PC-3 (cell line): ENCODE measurements around the gene NIPAL4. TPM values are rescaled to one million over a fixed set of nuclear protein-coding genes. Genes with fewer than 3 reads are reported as not detected.
A peak's percentile ranks its signal among the peaks of the same experiment; 100 is the strongest.

ENCODE experiments used
- ATAC-seq: fragments of 200-7000 bp; cut with Tn5 transposase; 2 replicates; pipeline ENCODE4 v1.9.1; 2020; ENCODE audit warnings: mild to moderate bottlenecking, moderate library complexity
- BruUV-seq: library from RNA; stranded (reverse); fragments of 400-500 nt; replicated peaks from 2 replicates; lab custom pipeline; 2021; lab: Mats Ljungman, UMichigan
- CTCF ChIA-PET: fragments of 300-600 bp; sonication (Branson Sonifier 250); formaldehyde crosslinking; loops from one replicate; lab custom pipeline; 2022; ENCODE audit warnings: antibody characterized with exemption; lab: Charles Lee
- POLR2A ChIA-PET: fragments of 300-600 bp; sonication (Branson Sonifier 250); formaldehyde crosslinking; loops from one replicate; lab custom pipeline; 2022; ENCODE audit warnings: antibody characterized with exemption; ENCODE audit not compliant: unreplicated experiment; lab: Charles Lee
- DNase-seq: peaks from one replicate; pipeline ENCODE4 v3.0.0-alpha.2; 2015
- H2AFZ ChIP-seq: fragments of 300-600 bp; sonication (generic); 2 replicates; pipeline ENCODE4 v1.6.0; 2016; ENCODE audit warnings: antibody characterized with exemption, low read length
- H3F3A ChIP-seq: fragments of 300-600 bp; sonication (generic); one replicate; pipeline ENCODE4 v1.6.0; 2017; ENCODE audit warnings: antibody characterized with exemption, low read length, control low read depth, mild to moderate bottlenecking; ENCODE audit not compliant: unreplicated experiment
- H3K27ac ChIP-seq: fragments of 300-600 bp; sonication (generic); 2 replicates; pipeline ENCODE4 v1.5.1; 2016; ENCODE audit warnings: mild to moderate bottlenecking, low read length
- H3K27me3 ChIP-seq: fragments of 300-600 bp; sonication (generic); 2 replicates; pipeline ENCODE4 v1.6.1; 2016; ENCODE audit warnings: low read length, mixed read lengths
- H3K36me3 ChIP-seq: fragments of 300-600 bp; sonication (generic); 2 replicates; pipeline ENCODE4 v1.6.1; 2016; ENCODE audit warnings: low read depth, mixed run types, low read length, mixed read lengths
- H3K4me1 ChIP-seq: fragments of 300-600 bp; sonication (generic); 2 replicates; pipeline ENCODE4 v1.5.1; 2016; ENCODE audit warnings: low read length; ENCODE audit not compliant: insufficient read depth
- H3K4me2 ChIP-seq: fragments of 300-600 bp; sonication (generic); 2 replicates; pipeline ENCODE4 v1.6.0; 2016; ENCODE audit warnings: low read length
- H3K4me3 ChIP-seq: fragments of 300-600 bp; sonication (generic); 2 replicates; pipeline ENCODE4 v1.5.1; 2016; ENCODE audit warnings: mild to moderate bottlenecking, low read length, mixed read lengths
- H3K79me2 ChIP-seq: fragments of 300-600 bp; sonication (generic); 2 replicates; pipeline ENCODE4 v1.6.1; 2017; ENCODE audit warnings: low read length, mixed read lengths
- H3K9ac ChIP-seq: fragments of 300-600 bp; sonication (generic); 2 replicates; pipeline ENCODE4 v1.6.0; 2016; ENCODE audit warnings: mild to moderate bottlenecking, low read length
- H3K9me2 ChIP-seq: fragments of 300-600 bp; sonication (generic); replicated peaks from 2 replicates; pipeline ENCODE4 v1.6.1; 2016; ENCODE audit warnings: mixed run types, low read length, mixed read lengths
- H3K9me3 ChIP-seq: fragments of 300-600 bp; sonication (generic); 2 replicates; pipeline ENCODE4 v1.6.1; 2016; ENCODE audit warnings: low read length, mixed read lengths
- H4K20me1 ChIP-seq: fragments of 300-600 bp; sonication (generic); 2 replicates; pipeline ENCODE4 v1.6.1; 2016; ENCODE audit warnings: low read length, mixed read lengths
- CTCF ChIP-seq: fragments of 300-600 bp; sonication (generic); conservative IDR thresholded peaks from 2 replicates; pipeline ENCODE4 v1.5.1; 2017; ENCODE audit warnings: antibody characterized with exemption, low read depth, mild to moderate bottlenecking, low read length
- EZH2 ChIP-seq: fragments of 300-600 bp; sonication (generic); IDR thresholded peaks from one replicate; pipeline ENCODE4 v1.6.1; 2017; ENCODE audit warnings: antibody characterized with exemption, mild to moderate bottlenecking, low read length; ENCODE audit not compliant: unreplicated experiment
- EZH2phosphoT487 ChIP-seq: fragments of 300-600 bp; sonication (generic); IDR thresholded peaks from 2 replicates; pipeline ENCODE4 v1.6.1; 2018; ENCODE audit warnings: mild to moderate bottlenecking, antibody characterized with exemption, low read length, borderline replicate concordance
- intact Hi-C: fragments of 100-400 bp; cut with micrococcal nuclease; formaldehyde crosslinking; loops from 2 replicates; pipeline ENCODE4 v1.9.0; 2023
- total RNA-seq: library from RNA; depleted of rRNA; stranded (reverse); fragments of >200 nt; gene quantifications from 2 replicates; pipeline ENCODE4 v1.2.3, GENCODE V29; 2014

Gene NIPAL4
- total RNA-seq, 1 experiment from 2014 or later = 1.8 TPM

- Histone ChIP-seq H3K9me2 (no peaks in the 10 kb centered on the region), H4K20me1 (no peaks in the 10 kb centered on the region), H2AFZ (no peak overlapping the region), H3K27ac (no peak overlapping the region), H3K9me3 (no peaks in the 10 kb centered on the region), H3K36me3 (peaks cover 8% of the 10 kb centered on the region; the same call in 1 of the 2 replicates), H3K27me3 (no peaks in the 10 kb centered on the region), H3K9ac (no peak overlapping the region), H3K79me2 (no peaks in the 10 kb centered on the region), H3K4me2 (no peak overlapping the region), H3F3A (no peaks in the 10 kb centered on the region), H3K4me1 (peaks cover 29% of the 10 kb centered on the region), H3K4me3 (no peak overlapping the region)
- TF ChIP-seq EZH2 (no peak), CTCF (0 out of 2 replicates have a peak, but pooled peaks have one; percentile 16)
- ATAC-seq (no peak), DNase-seq (no peak)
- CTCF ChIA-PET = no interaction called here
- POLR2A ChIA-PET = no interaction called here
- no TSS peak for BruUV-seq
- intact Hi-C loops = no loop called here
Measured at GRCh38 chr5:157473383-157474320, 13.6 kb downstream of the NIPAL4 start.

GRCh38 chr5:157475432-157475831, 15.4 kb downstream of the NIPAL4 start:
- no TSS peak for BruUV-seq
- no peak overlapping the region for H3K4me3 ChIP-seq
- no peaks in the 10 kb centered on the region for H3K27me3 ChIP-seq
- no peak for DNase-seq
- intact Hi-C loops = loop anchor here (5.0 kb wide), 2 partner anchors 128 to 328 kb away; a partner anchor contains a TSS
- CTCF ChIA-PET = interaction anchor here (0.6 kb wide), 1 partner anchor 11 kb away, joined by 3 read pairs; no protein-coding TSS in a partner anchor
- no peaks in the 10 kb centered on the region for H4K20me1 ChIP-seq
- no peak overlapping the region for H3K9ac ChIP-seq
- H3K9me3 ChIP-seq = no peaks in the 10 kb centered on the region
- H3K4me1 ChIP-seq = peaks cover 33% of the 10 kb centered on the region
- no peak for TF ChIP-seq EZH2
- no peak overlapping the region for H3K27ac ChIP-seq
- ATAC-seq = no peak
- H3K36me3 ChIP-seq = peaks cover 16% of the 10 kb centered on the region; the same call in 1 of the 2 replicates
- peaks cover 9% of the 10 kb centered on the region for H3F3A ChIP-seq
- H3K4me2 ChIP-seq = no peak overlapping the region
- no peaks in the 10 kb centered on the region for H3K79me2 ChIP-seq
- POLR2A ChIA-PET = no interaction called here
- no peak overlapping the region for H2AFZ ChIP-seq
- no peaks in the 10 kb centered on the region for H3K9me2 ChIP-seq

GRCh38 chr5:157476702-157477408, 16.8 kb downstream of the NIPAL4 start:
- no TSS peak for BruUV-seq

More at GRCh38 chr5:157476702-157477408, 16.8 kb downstream of the NIPAL4 start:
- Histone ChIP-seq H3K27me3 (no peaks in the 10 kb centered on the region), H3K27ac (no peak overlapping the region), H3K9ac (no peak overlapping the region), H3K4me2 (no peak overlapping the region), H3F3A (peaks cover 9% of the 10 kb centered on the region), H3K9me2 (no peaks in the 10 kb centered on the region), H4K20me1 (no peaks in the 10 kb centered on the region), H3K9me3 (no peaks in the 10 kb centered on the region), H3K4me1 (peaks cover 36% of the 10 kb centered on the region), H2AFZ (no peak overlapping the region), H3K79me2 (no peaks in the 10 kb centered on the region), H3K36me3 (peaks cover 29% of the 10 kb centered on the region), H3K4me3 (no peak overlapping the region)
- ChIA-PET CTCF (interaction anchor here (0.6 to 1.3 kb wide), 2 partner anchors 110 to 148 kb away, joined by 3 to 7 read pairs; no protein-coding TSS in a partner anchor), POLR2A (no interaction called here)
- intact Hi-C loops = loop anchor here (1.0 to 5.0 kb wide), 8 partner anchors 46 to 330 kb away; partner anchors contain the start of gene LSM11
- DNase-seq (peak; percentile 91), ATAC-seq (peak; percentile 41)
- TF ChIP-seq CTCF (peak; percentile 99), EZH2phosphoT487 (no peak)
